Keratinocyte (primary cell): ENCODE results near the gene ACADL. TPM values are rescaled to one million over a fixed set of nuclear protein-coding genes. Genes with fewer than 3 reads are reported as not detected.

ENCODE experiments used
- DNase-seq: peaks from one replicate; pipeline ENCODE4 v3.0.0-alpha.2; 2011; ENCODE audit warnings: low read depth, missing footprints, low spot score
- FAIRE-seq: peaks from 2 replicates; lab custom pipeline; 2011; peaks lifted over from hg19 to GRCh38; lab: Jason Lieb, UNC
- H2AFZ ChIP-seq: 2 replicates; pipeline ENCODE4 v1.6.0; 2012; ENCODE audit warnings: low read length, control low read depth, inconsistent platforms; ENCODE audit not compliant: control insufficient read depth
- H3K27ac ChIP-seq: 2 replicates; pipeline ENCODE4 v1.5.1; 2011; ENCODE audit warnings: low read length; ENCODE audit not compliant: control insufficient read depth, insufficient read depth
- H3K27me3 ChIP-seq: 3 replicates; pipeline ENCODE4 v1.6.0; 2011; ENCODE audit warnings: low read length; ENCODE audit not compliant: control insufficient read depth, insufficient read depth; ENCODE audit errors: extremely low read depth
- H3K36me3 ChIP-seq, 2 experiments: 2 replicates in 1 of 2; 3 replicates in 1 of 2; pipeline ENCODE4 v1.5.1; 2011; ENCODE audit warnings: low read length in 2 of 2, mild to moderate bottlenecking in 1 of 2; ENCODE audit not compliant: control insufficient read depth in 2 of 2, insufficient read depth in 2 of 2; ENCODE audit errors: extremely low read depth in 1 of 2
- H3K4me1 ChIP-seq: 3 replicates; pipeline ENCODE4 v1.5.1; 2011; ENCODE audit warnings: low read length; ENCODE audit not compliant: control insufficient read depth, insufficient read depth; ENCODE audit errors: extremely low read depth
- H3K4me2 ChIP-seq: 3 replicates; pipeline ENCODE4 v1.6.0; 2011; ENCODE audit warnings: low read depth, low read length; ENCODE audit not compliant: control insufficient read depth, insufficient read depth; ENCODE audit errors: extremely low read depth
- H3K4me3 ChIP-seq, 3 experiments: fragments of 200-600 bp in 1 of 3; sonication (generic) in 1 of 3; 2 replicates in 2 of 3; 3 replicates in 1 of 3; pipeline ENCODE4 v1.5.1; 2011 to 2016; ENCODE audit warnings: low read length in 3 of 3, mild to moderate bottlenecking in 3 of 3, control low read depth in 2 of 3, inconsistent platforms in 1 of 3, low read depth in 1 of 3, mixed read lengths in 1 of 3, mixed run types in 1 of 3, moderate library complexity in 1 of 3; ENCODE audit not compliant: control insufficient read depth in 2 of 3, insufficient read depth in 2 of 3; ENCODE audit errors: extremely low read depth in 1 of 3
- H3K79me2 ChIP-seq: 2 replicates; pipeline ENCODE4 v1.6.0; 2012; ENCODE audit warnings: low read length; ENCODE audit not compliant: control insufficient read depth, insufficient read depth
- H3K9ac ChIP-seq: 3 replicates; pipeline ENCODE4 v1.6.0; 2011; ENCODE audit warnings: low read length; ENCODE audit not compliant: control insufficient read depth, insufficient read depth; ENCODE audit errors: extremely low read depth
- H3K9me1 ChIP-seq: 3 replicates; pipeline ENCODE4 v1.6.0; 2011; ENCODE audit warnings: low read length; ENCODE audit not compliant: control insufficient read depth, insufficient read depth; ENCODE audit errors: extremely low read depth
- H3K9me3 ChIP-seq: 2 replicates; pipeline ENCODE4 v1.5.1; 2012; ENCODE audit warnings: low read depth, low read length; ENCODE audit not compliant: control insufficient read depth
- H4K20me1 ChIP-seq: 3 replicates; pipeline ENCODE4 v1.6.0; 2011; ENCODE audit warnings: low read length; ENCODE audit not compliant: control insufficient read depth, insufficient read depth; ENCODE audit errors: extremely low read depth
- CTCF ChIP-seq, 3 experiments: IDR thresholded peaks in 1 of 3; conservative IDR thresholded peaks in 1 of 3; optimal IDR thresholded peaks in 1 of 3; 2 replicates in 2 of 3; 3 replicates in 1 of 3; pipeline versions ENCODE3 to v1.5.1; 2011; ENCODE audit warnings: low read length in 3 of 3, mild to moderate bottlenecking in 3 of 3, moderate library complexity in 2 of 3, control low read depth in 1 of 3, inconsistent platforms in 1 of 3; ENCODE audit not compliant: insufficient read depth in 2 of 3; ENCODE audit errors: extremely low read depth in 1 of 3
- EZH2 ChIP-seq: IDR thresholded peaks from one replicate; pipeline ENCODE4 v1.6.1; 2012; ENCODE audit warnings: inconsistent platforms, mild to moderate bottlenecking, low read length, moderate library complexity
- dilution Hi-C: fragments of 300-500 bp; cut with MboI; formaldehyde crosslinking; loops from one replicate; pipeline ENCODE4 v1.7.0; 2020; ENCODE audit warnings: low sequenced_read_pairs; ENCODE audit not compliant: extremely low pct_ligation_motif_present
- polyA plus RNA-seq, 5 experiments: library from polyadenylated mRNA; depleted of rRNA in 3 of 5; stranded (reverse) in 3 of 5; stranded (forward) in 1 of 5; unstranded in 1 of 5; fragments of >200 nt; gene quantifications; 1 replicate in 1 of 5; 2 replicates in 3 of 5; 3 replicates in 1 of 5; pipeline versions ENCODE4 v1.2.1 to v1.2.3, GENCODE V29; 2011 to 2012; ENCODE audit warnings: missing spikeins in 2 of 5, low read depth in 1 of 5, low replicate concordance in 1 of 5

ACADL gene
- polyA plus RNA-seq, 1 donor (not counting 4 experiments of a cell fraction or from before 2014, with no cell fraction given), result 0.10 TPM

GRCh38 chr2:210259687-210260086 lies 34.4 kb upstream of the ACADL start:
- FAIRE-seq, result no peak
- Histone ChIP-seq H3K79me2 (no peaks in the 10 kb centered on the region), H3K9ac (no peak overlapping the region), H3K4me1 (no peaks in the 10 kb centered on the region), H2AFZ (no peak overlapping the region), H3K27ac (no peak overlapping the region), H3K9me3 (no peaks in the 10 kb centered on the region), H3K36me3 (no peaks in the 10 kb centered on the region), H3K9me1 (no peaks in the 10 kb centered on the region), H3K4me3 (no peak overlapping the region), H4K20me1 (no peaks in the 10 kb centered on the region), H3K27me3 (no peaks in the 10 kb centered on the region), H3K4me2 (no peak overlapping the region)
- DNase-seq, result no peak
- TF ChIP-seq CTCF (optimal IDR thresholded peaks at IDR 0.05 in 1 of 3, IDR thresholded peaks at IDR 0.05 in 1 of 3, conservative IDR thresholded peaks at IDR 0.05 in 1 of 3; ENCODE audit: extremely low read depth in 1 of 3, insufficient read depth in 2 of 3, low read length in 3 of 3) (no peak), EZH2 (no peak)
- dilution Hi-C loops, result no loop called here

- dilution Hi-C loops, result no loop called here
Observed at GRCh38 chr2:210252699-210253606, 27.7 kb upstream of the ACADL start.

More at GRCh38 chr2:210252699-210253606, 27.7 kb upstream of the ACADL start:
- Histone ChIP-seq H3K9me3 (no peaks in the 10 kb centered on the region), H3K9ac (no peak overlapping the region), H3K4me2 (no peak overlapping the region), H3K4me1 (no peaks in the 10 kb centered on the region), H3K4me3 (no peak overlapping the region), H2AFZ (no peak overlapping the region), H3K27ac (no peak overlapping the region), H3K27me3 (no peaks in the 10 kb centered on the region), H3K36me3 (no peaks in the 10 kb centered on the region), H3K9me1 (no peaks in the 10 kb centered on the region), H4K20me1 (no peaks in the 10 kb centered on the region), H3K79me2 (no peaks in the 10 kb centered on the region)
- TF ChIP-seq EZH2 (no peak), CTCF (optimal IDR thresholded peaks at IDR 0.05 in 1 of 3, IDR thresholded peaks at IDR 0.05 in 1 of 3, conservative IDR thresholded peaks at IDR 0.05 in 1 of 3; ENCODE audit: extremely low read depth in 1 of 3, insufficient read depth in 2 of 3, low read length in 3 of 3) (no peak)
- FAIRE-seq, result no peak
- no peak for DNase-seq
